Upper lobe of right lung (tissue), 1 donor: Measurements from ENCODE around the gene CHTOP. TPM values are rescaled to one million over a fixed set of nuclear protein-coding genes. Genes with fewer than 3 reads are reported as not detected.

Source experiments
- ATAC-seq: fragments of 200-7000 bp; cut with Tn5 transposase; one replicate; pipeline ENCODE4 v1.9.1; 2020; ENCODE audit warnings: mild to moderate bottlenecking, moderate library complexity
- DNase-seq: peaks from one replicate; pipeline ENCODE4 v3.0.0-alpha.2; 2020
- H3K27ac ChIP-seq: fragments of 200-600 bp; one replicate; pipeline ENCODE4 v1.8.0; 2022
- H3K27me3 ChIP-seq: fragments of 200-600 bp; one replicate; pipeline ENCODE4 v1.8.0; 2022; ENCODE audit warnings: mild to moderate bottlenecking
- H3K36me3 ChIP-seq: fragments of 200-600 bp; one replicate; pipeline ENCODE4 v1.8.0; 2022
- H3K4me1 ChIP-seq: fragments of 200-600 bp; one replicate; pipeline ENCODE4 v1.8.0; 2022
- H3K4me3 ChIP-seq: fragments of 200-600 bp; one replicate; pipeline ENCODE4 v1.8.0; 2022; ENCODE audit warnings: mild to moderate bottlenecking
- H3K9me3 ChIP-seq: fragments of 200-600 bp; one replicate; pipeline ENCODE4 v1.8.0; 2022
- intact Hi-C: fragments of 100-400 bp; cut with DNase I; formaldehyde crosslinking; loops from one replicate; pipeline ENCODE4 v1.11.0; 2022
- total RNA-seq: library from RNA; stranded (reverse); fragmentation: NEBNext Ultra II Directional; extraction: Animal tissue kit (Norgen Biotek cat#: 25700); gene quantifications from one replicate; pipeline ENCODE4 v1.2.1, GENCODE V29; 2021
- TF ChIP-seq, protein P1 (sequence below): fragments of 200-600 bp; IDR thresholded peaks from one replicate; pipeline ENCODE4 v1.8.0; 2022; ENCODE audit warnings: antibody characterized with exemption
- donor health status: DM: no; HTN: yes; CAD: no; lungs with severe emphysema.

CHTOP gene
- total RNA-seq, 1 donor from 2014 or later, result 63.5 TPM

DNA sequence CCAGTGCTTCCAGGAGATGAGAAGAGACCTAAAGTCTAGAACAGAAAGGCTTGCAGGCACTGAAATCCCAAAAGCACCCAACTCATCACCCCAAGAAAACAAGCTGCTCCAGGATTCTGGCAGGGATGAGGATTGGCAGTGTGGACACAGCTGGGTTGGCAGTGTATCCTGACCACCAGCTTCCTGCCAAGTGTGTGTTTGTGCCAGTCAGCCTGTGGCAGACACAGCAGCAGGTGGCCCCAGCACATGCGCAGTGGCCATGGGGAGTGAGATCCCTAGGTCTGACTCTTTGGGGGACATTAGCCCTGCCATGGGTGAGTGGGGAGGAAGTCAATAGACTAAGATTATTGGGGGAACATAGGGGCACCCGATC is 16.0 kb downstream of the CHTOP start:
- Histone ChIP-seq H3K27me3 (no peaks in the 10 kb centered on the region), H3K4me1 (peaks cover 17% of the 10 kb centered on the region), H3K4me3 (no peak overlapping the region), H3K9me3 (no peaks in the 10 kb centered on the region), H3K27ac (no peak overlapping the region), H3K36me3 (peaks cover 25% of the 10 kb centered on the region)
- TF ChIP-seq, protein P1, sequence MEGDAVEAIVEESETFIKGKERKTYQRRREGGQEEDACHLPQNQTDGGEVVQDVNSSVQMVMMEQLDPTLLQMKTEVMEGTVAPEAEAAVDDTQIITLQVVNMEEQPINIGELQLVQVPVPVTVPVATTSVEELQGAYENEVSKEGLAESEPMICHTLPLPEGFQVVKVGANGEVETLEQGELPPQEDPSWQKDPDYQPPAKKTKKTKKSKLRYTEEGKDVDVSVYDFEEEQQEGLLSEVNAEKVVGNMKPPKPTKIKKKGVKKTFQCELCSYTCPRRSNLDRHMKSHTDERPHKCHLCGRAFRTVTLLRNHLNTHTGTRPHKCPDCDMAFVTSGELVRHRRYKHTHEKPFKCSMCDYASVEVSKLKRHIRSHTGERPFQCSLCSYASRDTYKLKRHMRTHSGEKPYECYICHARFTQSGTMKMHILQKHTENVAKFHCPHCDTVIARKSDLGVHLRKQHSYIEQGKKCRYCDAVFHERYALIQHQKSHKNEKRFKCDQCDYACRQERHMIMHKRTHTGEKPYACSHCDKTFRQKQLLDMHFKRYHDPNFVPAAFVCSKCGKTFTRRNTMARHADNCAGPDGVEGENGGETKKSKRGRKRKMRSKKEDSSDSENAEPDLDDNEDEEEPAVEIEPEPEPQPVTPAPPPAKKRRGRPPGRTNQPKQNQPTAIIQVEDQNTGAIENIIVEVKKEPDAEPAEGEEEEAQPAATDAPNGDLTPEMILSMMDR, result no peak
- intact Hi-C loops, result no loop called here
- no peak for ATAC-seq
- DNase-seq, result no peak

DNA sequence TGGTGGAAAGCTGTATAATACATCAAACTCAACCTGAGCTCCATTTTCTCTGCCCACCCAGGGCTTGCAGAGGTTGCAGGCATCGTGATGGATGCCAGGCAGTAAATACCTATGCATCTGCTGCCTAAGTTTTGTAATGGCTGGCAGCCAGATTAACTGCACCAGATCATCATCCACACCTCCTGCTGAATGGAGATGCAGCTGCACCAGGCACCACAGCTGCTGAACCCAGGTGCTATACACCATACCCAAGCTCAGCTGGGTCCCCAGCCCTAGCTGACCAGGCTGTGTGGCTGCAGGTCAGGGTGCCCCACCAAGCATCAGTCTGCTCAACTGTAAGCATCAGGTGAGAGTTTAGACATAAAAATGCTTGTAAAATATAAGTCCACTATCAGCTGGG is 17.9 kb downstream of the CHTOP start:
- no peak for DNase-seq
- H3K27ac ChIP-seq, result no peak overlapping the region
- intact Hi-C loops, result no loop called here
- ATAC-seq, result no peak
- TF ChIP-seq, protein P1, result no peak
- H3K27me3 ChIP-seq, result no peaks in the 10 kb centered on the region
- H3K4me1 ChIP-seq, result peaks cover 17% of the 10 kb centered on the region
- H3K4me3 ChIP-seq, result no peak overlapping the region
- no peaks in the 10 kb centered on the region for H3K9me3 ChIP-seq
- H3K36me3 ChIP-seq, result peaks cover 6% of the 10 kb centered on the region

DNA sequence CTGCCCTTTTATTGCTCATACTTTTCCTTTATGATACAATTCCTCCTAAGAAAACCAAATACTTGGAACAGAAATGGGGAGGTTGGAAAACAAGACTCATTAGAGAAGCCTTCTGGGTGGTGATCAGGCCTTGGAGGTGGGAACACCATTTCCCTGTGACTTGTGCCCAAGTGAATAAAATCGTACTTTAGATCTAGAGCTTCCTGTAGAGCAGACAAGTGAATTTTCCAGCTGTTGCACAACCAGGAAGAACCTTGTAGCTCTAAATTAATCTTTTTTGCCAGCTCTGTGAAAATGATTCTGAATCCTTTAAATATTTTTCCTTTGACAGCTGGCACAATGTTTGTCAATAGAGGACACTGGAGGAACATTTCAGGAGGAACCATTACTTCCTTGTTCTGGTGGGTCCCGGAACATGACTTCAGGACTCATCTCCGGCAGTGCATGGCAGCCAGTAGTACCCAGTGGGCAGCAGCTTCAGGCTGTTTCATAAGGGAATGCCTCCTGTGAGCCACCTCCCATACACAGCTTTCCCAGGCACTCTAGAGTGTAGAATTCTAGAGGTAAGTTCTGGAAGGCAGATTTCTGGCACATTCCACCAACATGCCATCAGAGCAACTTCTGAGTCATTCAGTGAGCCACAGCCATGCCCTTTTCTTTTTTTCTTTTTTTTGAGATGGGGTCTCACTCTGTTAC is 19.1 kb downstream of the CHTOP start:
- Histone ChIP-seq H3K9me3 (no peaks in the 10 kb centered on the region), H3K4me3 (no peak overlapping the region), H3K27me3 (no peaks in the 10 kb centered on the region), H3K4me1 (peaks cover 12% of the 10 kb centered on the region), H3K36me3 (no peaks in the 10 kb centered on the region), H3K27ac (peak overlapping the region; percentile 51)
- TF ChIP-seq, protein P1, result no peak
- no peak for DNase-seq
- ATAC-seq, result peak; percentile 80
- intact Hi-C loops, result no loop called here

DNA sequence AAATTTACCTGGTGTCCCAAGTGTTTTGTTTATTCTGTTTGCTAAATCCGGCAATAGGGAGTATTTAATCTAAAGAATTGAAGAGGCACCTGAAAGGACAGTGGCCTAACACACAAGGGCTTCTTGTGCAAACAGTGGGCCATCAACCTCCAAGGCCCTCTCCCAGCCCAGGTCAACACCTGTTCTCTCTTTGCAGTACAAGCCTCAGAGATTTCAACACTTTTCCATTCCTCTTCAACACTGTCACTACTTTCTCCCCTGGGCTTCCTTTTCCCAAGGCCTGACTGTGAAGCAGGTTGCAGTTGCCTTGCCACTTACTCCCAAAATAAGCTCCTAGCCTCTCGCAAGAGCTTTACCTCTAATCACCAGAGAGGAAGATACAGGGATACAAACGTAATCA is 21.5 kb downstream of the CHTOP start:
- ATAC-seq (peak; percentile 5), DNase-seq (no peak)
- Histone ChIP-seq H3K4me1 (peaks cover 19% of the 10 kb centered on the region), H3K4me3 (no peak overlapping the region), H3K27me3 (no peaks in the 10 kb centered on the region), H3K27ac (peak overlapping the region; percentile 30), H3K9me3 (no peaks in the 10 kb centered on the region), H3K36me3 (peaks cover under 1% of the 10 kb centered on the region)
- TF ChIP-seq, protein P1, result no peak
- intact Hi-C loops, result no loop called here

DNA sequence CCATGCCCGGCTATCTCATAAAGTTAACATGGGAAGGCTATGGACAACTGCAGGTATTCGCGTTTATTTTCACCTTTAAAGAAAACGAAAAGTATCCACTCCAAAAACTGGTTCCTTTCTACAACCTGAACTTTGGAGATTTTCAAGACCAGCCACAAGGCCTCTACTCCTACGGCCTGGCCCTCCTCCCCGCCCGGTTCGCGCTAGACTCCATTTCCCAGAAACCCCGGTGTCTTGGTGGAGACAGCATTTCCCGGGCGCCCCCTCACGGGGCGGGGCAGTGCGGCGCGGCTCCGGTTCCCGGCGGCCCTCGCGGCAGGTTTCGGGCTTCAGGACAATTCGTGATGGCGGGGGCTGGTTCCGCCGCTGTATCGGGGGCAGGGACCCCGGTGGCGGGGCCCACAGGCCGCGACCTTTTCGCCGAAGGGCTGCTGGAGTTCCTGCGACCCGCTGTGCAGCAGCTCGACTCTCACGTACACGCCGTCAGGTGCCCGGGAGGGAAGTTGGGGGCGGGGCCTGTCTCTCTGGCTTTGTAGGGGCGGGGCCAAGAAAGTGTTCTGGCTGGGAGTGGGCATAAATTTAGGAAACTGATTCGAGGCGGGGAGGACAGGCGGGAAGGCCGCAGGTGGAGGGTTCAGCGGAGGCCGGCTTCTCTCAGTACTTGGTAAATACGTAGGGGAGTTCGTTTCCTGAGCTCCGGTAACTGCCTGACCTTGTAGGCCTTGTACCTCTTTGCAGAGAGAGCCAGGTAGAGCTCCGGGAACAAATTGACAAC is 24.7 kb downstream of the CHTOP start, which contains the start of gene SNAPIN:
Gene SNAPIN, plus strand, starts transcription at position 304 of the 775 bp plus-strand sequence. Its CDS starts 41 bp downstream, at position 345.
- H3K36me3 ChIP-seq, result peaks cover 33% of the 10 kb centered on the region

More for the DNA sequence above, 24.7 kb downstream of the CHTOP start, which contains the start of gene SNAPIN:
- Histone ChIP-seq H3K4me1 (peaks cover 8% of the 10 kb centered on the region), H3K4me3 (peak within 1 kb of the TSS; percentile 87), H3K9me3 (no peaks in the 10 kb centered on the region), H3K27ac (peak within 1 kb of the TSS; percentile 94), H3K27me3 (no peaks in the 10 kb centered on the region)
- TF ChIP-seq, protein P1, result peak; percentile 25
- DNase-seq (peak; percentile 97), ATAC-seq (peak; percentile 98)
- intact Hi-C loops, result no loop called here
